Measurements from ENCODE around the gene PPP6R1. TPM values are rescaled to one million over a fixed set of nuclear protein-coding genes. Genes with fewer than 3 reads are reported as not detected.

PPP6R1 gene
- total RNA-seq, 1 experiment from 2014 or later = 172 TPM

DNA sequence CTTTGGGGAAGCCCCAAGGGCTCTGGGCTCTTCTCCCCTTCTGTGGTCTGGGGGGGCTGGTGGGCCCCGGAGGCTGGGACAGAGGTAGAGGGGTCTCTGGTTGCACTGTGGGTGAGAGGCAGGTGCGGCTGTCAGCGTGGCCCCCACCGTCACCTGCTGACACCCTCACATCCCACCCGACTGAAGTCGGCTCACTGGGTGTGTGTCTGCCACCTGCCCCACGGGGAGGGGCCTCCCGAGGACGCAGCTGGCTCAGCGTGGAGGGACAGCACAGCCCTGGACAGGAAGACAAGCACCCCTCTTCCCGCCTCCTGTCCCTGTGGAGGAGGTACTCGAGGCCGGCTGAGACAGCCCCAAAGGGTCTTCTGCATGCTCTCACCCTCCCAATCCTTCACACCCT lies 28.0 kb downstream of the PPP6R1 start:
- TF ChIP-seq, protein P1, sequence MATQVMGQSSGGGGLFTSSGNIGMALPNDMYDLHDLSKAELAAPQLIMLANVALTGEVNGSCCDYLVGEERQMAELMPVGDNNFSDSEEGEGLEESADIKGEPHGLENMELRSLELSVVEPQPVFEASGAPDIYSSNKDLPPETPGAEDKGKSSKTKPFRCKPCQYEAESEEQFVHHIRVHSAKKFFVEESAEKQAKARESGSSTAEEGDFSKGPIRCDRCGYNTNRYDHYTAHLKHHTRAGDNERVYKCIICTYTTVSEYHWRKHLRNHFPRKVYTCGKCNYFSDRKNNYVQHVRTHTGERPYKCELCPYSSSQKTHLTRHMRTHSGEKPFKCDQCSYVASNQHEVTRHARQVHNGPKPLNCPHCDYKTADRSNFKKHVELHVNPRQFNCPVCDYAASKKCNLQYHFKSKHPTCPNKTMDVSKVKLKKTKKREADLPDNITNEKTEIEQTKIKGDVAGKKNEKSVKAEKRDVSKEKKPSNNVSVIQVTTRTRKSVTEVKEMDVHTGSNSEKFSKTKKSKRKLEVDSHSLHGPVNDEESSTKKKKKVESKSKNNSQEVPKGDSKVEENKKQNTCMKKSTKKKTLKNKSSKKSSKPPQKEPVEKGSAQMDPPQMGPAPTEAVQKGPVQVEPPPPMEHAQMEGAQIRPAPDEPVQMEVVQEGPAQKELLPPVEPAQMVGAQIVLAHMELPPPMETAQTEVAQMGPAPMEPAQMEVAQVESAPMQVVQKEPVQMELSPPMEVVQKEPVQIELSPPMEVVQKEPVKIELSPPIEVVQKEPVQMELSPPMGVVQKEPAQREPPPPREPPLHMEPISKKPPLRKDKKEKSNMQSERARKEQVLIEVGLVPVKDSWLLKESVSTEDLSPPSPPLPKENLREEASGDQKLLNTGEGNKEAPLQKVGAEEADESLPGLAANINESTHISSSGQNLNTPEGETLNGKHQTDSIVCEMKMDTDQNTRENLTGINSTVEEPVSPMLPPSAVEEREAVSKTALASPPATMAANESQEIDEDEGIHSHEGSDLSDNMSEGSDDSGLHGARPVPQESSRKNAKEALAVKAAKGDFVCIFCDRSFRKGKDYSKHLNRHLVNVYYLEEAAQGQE (IDR thresholded peaks at IDR 0.05; ENCODE audit: insufficient read depth in 1 of 2, low read depth in 2 of 2, low read length in 1 of 2) = no peak
- no peak for TF ChIP-seq SIN3A (IDR thresholded peaks at IDR 0.05; ENCODE audit: borderline replicate concordance, insufficient read depth, low read depth, low read length)
- no peak for TF ChIP-seq POLR2AphosphoS5 (IDR thresholded peaks at IDR 0.05; ENCODE audit: low read depth, low read length)
- TF ChIP-seq TCF7L2 (IDR thresholded peaks at IDR 0.05; ENCODE audit: low read depth, low read length) = no peak
- TF ChIP-seq, protein P2, sequence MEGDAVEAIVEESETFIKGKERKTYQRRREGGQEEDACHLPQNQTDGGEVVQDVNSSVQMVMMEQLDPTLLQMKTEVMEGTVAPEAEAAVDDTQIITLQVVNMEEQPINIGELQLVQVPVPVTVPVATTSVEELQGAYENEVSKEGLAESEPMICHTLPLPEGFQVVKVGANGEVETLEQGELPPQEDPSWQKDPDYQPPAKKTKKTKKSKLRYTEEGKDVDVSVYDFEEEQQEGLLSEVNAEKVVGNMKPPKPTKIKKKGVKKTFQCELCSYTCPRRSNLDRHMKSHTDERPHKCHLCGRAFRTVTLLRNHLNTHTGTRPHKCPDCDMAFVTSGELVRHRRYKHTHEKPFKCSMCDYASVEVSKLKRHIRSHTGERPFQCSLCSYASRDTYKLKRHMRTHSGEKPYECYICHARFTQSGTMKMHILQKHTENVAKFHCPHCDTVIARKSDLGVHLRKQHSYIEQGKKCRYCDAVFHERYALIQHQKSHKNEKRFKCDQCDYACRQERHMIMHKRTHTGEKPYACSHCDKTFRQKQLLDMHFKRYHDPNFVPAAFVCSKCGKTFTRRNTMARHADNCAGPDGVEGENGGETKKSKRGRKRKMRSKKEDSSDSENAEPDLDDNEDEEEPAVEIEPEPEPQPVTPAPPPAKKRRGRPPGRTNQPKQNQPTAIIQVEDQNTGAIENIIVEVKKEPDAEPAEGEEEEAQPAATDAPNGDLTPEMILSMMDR (IDR thresholded peaks at IDR 0.05) = no peak
- ATAC-seq (no peak), DNase-seq (ENCODE audit: low read depth, low spot score) (no peak)
- peaks cover 25% of the 10 kb centered on the region for H3K36me3 ChIP-seq (ENCODE audit: control insufficient read depth, insufficient read depth, low read length)
- BruUV-seq (replicated peaks) = no TSS peak
- no peaks in the 10 kb centered on the region for H3K27me3 ChIP-seq (ENCODE audit: control insufficient read depth, insufficient read depth, low read length)
- intact Hi-C loops (cut with micrococcal nuclease; ENCODE audit: unreplicated experiment) (no loop called here), in situ Hi-C loops (cut with HindIII; ENCODE audit: low pct_unique_long_range_greater_than_20kb, low sequenced_read_pairs) (no loop called here)
- H3K9me3 ChIP-seq (ENCODE audit: control insufficient read depth, insufficient read depth, low read depth, low read length) = no peaks in the 10 kb centered on the region
- CTCF ChIA-PET = no interaction called here
- POLR2A ChIA-PET = no interaction called here
- H3K4me1 ChIP-seq (ENCODE audit: control insufficient read depth, insufficient read depth, low read length) = peaks cover 13% of the 10 kb centered on the region; the same call in 1 of the 2 replicates
- no peak overlapping the region for H3K27ac ChIP-seq (ENCODE audit: low read length)
- no peak overlapping the region for H3K4me3 ChIP-seq (ENCODE audit: low read depth in 2 of 2, low read length in 2 of 2)

DNA sequence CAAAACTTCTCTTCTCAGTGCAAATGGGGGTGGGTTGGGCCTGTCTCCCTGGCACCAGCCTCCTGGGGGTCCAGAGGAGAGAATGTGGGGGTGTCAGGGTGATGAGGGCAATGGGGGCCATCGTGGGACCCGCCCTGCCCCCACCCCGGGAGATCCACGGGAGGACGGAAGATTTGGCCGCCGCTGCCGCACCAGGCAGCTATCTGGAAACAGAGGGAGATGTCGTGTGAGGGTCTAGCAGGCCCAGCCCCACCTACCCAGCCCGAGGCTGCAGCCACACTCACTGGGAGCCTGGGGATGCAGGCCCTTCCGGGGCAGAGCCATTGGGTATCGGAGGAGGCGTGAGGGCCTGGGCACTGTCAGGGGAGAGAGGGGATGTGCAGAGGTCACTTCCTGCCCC lies 28.5 kb downstream of the PPP6R1 start:
- intact Hi-C loops (cut with micrococcal nuclease; ENCODE audit: unreplicated experiment) (no loop called here), in situ Hi-C loops (cut with HindIII; ENCODE audit: low pct_unique_long_range_greater_than_20kb, low sequenced_read_pairs) (no loop called here)
- TF ChIP-seq, protein P1 (IDR thresholded peaks at IDR 0.05; ENCODE audit: insufficient read depth in 1 of 2, low read depth in 2 of 2, low read length in 1 of 2) = no peak
- TF ChIP-seq, protein P2 (IDR thresholded peaks at IDR 0.05) = no peak
- TF ChIP-seq POLR2AphosphoS5 (IDR thresholded peaks at IDR 0.05; ENCODE audit: low read depth, low read length) (no peak), TCF7L2 (IDR thresholded peaks at IDR 0.05; ENCODE audit: low read depth, low read length) (no peak), SIN3A (IDR thresholded peaks at IDR 0.05; ENCODE audit: borderline replicate concordance, insufficient read depth, low read depth, low read length) (no peak)
- Histone ChIP-seq H3K4me3 (ENCODE audit: low read depth in 2 of 2, low read length in 2 of 2) (no peak overlapping the region), H3K4me1 (ENCODE audit: control insufficient read depth, insufficient read depth, low read length) (peaks cover 13% of the 10 kb centered on the region; the same call in 1 of the 2 replicates), H3K36me3 (ENCODE audit: control insufficient read depth, insufficient read depth, low read length) (peaks cover 25% of the 10 kb centered on the region), H3K27ac (ENCODE audit: low read length) (no peak overlapping the region), H3K9me3 (ENCODE audit: control insufficient read depth, insufficient read depth, low read depth, low read length) (no peaks in the 10 kb centered on the region), H3K27me3 (ENCODE audit: control insufficient read depth, insufficient read depth, low read length) (no peaks in the 10 kb centered on the region)
- no peak for DNase-seq (ENCODE audit: low read depth, low spot score)
- ChIA-PET CTCF (no interaction called here), POLR2A (no interaction called here)
- ATAC-seq = no peak
- BruUV-seq (replicated peaks) = no TSS peak

Measured in Panc1 (cell line).